HG03378 (cell line): ENCODE results near the gene RANBP1.

Source experiments
- ATAC-seq: cut with Tn5 transposase; IDR thresholded peaks from one replicate; pipeline ENCODE4 v1.9.1; 2021; ENCODE audit warnings: mild to moderate bottlenecking, moderate library complexity; ENCODE audit not compliant: unreplicated experiment

RANBP1 gene

DNA sequence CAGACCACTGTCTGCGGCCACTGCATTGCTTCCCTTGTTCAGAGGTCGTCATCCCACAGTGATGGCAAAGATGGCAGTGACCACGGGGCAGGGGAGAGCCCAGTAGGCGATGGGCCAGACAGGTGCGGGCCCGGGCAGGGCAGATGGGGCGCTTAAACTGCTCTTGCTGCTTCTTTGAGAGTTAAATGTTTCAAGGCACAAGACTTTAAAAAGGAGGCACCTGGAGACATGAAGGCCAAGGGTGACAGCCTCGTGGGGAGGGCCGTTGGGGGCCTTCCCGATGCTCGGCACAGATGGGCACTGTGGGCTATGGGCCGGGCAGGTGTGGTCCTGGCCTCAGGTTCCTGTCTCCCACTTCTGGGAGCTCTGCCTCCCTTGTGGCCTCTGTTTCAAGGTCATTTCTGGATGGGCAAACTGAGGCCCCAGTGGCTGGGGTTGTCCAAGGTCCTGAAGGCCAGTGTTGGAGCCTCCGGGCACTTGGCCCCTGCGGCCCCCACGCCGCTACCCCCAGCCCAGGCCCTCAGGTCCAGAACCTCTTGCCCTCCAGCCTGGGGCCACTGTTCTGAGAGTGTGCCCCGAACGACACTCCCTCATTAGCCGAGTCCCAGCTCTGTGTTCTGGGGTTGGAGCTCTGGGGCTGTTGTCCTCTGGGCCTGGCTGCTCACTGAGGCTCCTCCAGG lies 51.9 kb downstream of the RANBP1 start:
- no peak for ATAC-seq

DNA sequence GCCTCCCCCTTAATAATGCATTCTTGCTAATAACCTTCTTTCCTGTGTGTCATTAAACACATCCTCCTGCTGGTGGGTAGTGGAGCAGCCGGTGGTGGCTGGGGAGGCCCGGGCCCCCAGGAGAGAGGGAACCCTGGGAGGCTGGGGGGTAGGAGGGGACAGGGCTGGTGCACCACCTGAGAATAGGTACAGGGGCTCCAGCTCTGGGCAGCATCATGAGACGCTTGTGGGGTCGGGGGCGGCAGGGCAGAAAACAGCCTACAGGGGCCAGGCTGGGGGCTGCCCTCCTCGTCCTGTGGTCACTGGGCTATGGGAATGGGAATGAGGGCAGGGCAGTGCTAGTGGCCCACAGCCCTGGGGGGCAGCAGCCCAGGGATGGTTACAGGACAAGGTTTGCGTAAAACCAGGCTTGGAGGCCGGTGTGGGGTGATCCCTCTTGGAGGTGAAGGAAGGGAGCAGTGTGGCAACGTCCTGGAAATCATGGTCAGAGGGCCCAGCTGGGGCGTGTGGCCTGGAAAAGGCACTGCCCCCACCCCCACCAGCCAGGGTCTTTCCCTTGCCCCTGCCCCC lies 53.4 kb downstream of the RANBP1 start:
- no peak for ATAC-seq

DNA sequence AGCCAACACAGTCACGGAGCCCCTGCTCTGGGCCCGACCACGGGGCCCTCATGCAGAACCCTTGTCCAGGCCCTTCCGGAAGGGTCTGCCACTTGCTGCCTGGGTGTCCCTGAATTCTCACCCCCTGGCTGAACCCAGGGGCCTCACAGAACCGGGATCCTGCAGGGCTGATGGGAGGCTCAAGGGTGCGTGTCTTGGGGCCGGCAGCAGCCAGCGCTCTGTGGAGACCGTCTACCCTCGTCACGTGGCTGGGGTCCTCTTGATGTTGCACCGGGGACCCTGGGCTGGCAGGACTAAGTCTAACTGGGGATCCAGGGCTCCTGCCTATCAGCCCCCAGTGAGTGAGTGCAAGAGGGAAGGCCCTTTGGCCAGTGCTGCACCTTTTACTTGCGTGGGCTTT lies 54.3 kb downstream of the RANBP1 start:
- ATAC-seq: no peak

DNA sequence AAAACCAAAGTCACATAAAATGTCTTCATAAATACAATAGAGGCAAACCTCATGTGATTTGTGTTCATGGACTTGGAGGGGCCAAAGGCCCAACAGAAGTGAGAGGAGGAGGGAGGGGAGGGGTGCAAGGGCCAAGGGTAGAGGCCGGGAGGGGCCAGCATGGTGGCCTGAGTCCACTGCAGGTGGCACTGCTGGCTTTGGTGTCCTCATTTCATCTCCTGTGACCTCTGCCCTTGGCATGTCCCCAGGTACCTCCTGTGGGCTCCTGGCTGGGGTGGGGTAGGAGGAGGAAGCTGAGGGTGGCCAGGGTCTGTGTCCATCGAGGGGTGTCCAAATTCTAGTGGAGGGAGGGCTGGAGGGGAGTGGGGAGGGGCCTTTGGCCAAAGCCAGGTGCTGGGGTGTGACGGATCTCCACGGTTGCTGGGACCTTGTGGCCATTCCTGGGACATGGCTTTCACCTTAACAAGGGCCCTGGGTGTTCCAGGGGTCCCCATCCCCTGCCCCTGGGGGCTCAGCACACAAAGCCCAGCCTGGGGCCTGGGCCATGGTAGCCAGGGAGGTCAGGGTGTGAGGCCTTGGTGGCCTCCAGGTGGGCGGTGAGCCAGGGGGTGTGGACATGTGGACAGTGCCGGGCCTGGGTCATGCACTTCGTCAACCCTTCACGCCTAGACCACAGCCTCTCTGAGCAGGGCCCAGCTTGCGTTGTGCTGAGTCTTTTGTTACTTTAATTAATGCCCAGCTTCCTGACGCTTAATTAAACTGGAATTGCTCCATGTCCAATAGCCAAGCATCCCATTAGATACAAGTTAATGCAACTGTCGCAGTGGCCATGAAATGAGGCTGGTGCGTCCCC lies 55.6 kb downstream of the RANBP1 start:
- no peak for ATAC-seq

DNA sequence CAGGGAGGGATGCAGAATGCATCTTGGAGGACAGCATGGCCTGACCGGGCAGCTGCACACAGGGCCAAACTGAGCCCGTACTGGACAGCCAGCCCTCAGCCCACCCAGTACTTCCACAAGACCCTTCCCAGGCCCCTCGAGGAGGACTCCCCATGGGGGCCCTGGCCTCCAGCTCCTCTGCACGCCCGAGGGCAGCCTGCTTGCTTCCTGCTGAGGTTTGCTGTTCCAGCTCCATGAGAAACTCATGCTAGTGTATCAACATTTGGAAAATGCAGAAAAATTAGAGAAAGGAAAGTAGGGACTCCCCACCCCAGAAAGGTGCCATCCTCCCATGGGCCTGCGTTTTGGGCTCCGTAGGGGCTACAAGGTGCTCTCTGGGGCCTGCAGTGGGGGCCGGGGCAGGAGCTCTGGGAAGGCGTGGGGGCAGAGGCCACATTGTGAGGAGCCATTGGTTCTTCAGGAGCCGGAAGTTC lies 56.3 kb downstream of the RANBP1 start:
- ATAC-seq: no peak

DNA sequence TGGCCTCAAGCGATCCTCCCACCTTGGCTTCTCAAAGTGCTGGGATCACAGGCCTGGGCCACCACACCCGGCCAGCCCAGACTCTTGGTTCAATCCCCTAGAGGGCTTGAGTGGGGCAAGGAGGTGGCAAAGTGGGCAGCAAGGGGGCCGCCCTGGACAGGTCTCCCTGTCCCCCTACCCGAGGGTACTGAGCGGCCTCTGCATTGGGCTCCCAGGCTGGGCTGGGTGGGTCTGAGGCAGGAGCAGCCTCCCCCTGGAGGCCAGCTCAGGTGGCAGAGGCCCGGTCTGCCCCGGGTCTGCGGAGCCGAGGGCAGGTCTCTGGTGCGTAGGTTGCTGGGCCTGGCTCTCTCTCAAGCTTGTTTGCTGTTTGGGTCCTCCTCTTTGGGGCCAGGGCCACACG lies 57.3 kb downstream of the RANBP1 start:
- no peak for ATAC-seq

DNA sequence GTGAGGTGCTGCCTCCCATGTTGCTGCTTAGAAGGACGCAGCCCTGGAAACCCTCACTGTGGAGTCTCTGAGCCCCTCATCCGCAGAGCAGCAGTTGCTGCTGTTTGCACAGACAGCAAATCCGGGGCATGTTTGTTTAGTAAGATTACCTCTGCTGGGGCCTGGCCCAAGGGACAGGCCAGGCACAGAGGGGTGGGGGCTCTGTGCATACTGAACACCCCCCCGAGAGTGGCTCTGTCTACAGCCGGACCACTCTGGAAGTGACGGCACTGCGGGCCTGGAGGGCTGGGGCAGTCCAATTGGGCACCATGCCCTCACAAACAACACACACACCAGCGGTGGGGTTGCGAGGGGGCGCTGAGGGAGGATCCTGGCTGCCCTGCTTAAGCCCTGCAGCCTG lies 57.9 kb downstream of the RANBP1 start:
- no peak for ATAC-seq

DNA sequence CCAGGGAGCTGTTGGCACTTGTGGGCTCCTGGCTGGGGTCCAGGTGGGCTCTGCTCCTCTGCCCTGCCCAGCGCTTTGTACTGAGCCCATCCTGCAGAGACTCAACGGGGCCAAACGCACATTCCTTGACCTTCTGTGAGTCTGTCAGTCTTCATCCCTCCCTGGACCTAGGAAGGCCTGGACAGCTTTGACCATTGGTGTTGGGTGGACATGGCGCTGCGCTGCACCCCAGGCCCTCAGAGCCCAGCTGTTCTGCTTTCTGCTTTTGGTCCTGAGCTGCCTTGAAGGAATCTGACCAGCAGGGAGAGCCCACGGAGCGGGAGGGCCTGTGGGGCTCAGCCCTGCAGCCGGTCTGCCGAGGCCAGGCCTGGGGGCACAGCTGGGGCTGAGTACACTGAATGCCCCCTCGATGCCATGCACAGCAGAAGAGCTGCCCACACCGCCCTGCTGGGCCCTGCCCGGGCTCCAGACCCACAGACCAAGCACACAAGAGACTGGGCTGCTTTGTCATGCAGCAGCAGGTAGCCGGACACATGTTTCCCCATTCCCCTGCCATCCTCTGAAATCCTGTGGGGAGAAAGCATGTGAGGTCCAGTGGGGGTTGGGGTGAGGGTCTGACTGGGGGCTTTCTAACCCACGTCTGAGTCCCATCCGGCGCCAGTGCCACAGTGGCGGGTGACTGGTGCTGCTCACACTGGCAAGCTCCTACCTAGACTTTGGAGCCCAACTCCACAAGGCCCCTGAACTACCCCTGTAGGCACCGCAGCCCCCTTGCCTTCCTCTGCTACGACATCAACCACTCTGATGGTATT lies 59.1 kb downstream of the RANBP1 start:
- ATAC-seq: no peak

DNA sequence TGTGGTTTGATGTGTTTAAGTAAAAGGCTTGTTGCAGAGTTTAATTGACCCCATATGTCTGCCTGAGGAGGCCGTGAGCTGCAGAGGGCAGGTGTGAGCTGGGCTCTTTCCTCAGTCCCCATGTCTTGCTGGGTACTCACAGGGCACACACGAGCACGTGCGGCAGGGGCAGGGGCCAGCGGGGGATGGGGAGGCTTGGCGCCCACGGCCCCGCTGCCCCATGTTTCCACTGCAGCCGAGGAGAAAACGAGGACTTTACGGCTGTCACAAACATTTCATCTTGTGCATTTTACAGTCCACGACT lies 59.6 kb downstream of the RANBP1 start:
- ATAC-seq: no peak

DNA sequence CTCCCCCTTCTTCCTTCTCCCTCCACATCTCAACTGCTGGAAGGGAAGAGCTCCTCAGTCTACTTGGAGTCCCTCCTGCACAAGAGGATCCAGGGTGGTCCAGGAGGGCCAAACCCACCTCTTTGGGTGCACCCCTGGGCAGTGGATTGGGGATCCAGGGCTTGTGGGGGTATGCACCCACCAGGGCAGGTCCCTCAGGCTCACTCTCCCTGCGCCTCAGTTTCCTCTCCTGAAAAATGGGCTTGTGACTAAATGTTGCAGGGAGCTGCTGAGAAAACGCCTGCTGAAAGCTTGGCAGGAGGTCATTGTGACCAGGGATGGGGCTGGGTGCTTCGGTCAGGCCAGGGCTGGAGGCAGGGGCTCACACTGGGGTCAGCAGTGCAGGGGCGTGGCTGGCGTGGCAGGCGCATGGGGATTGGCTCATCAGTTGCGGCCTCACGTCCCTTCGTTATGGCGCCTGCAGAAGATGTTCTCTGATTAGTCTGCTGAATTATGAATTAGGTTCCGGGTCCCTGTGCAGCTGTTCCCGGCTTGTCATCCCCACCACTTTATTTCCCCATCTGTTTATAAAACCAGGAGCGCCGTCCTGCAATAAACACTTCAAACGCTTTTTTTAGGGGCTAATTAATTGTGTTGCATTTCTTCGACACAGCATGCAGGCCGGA lies 60.6 kb downstream of the RANBP1 start:
- ATAC-seq: no peak
